Mesothelial cell of epicardium (in vitro differentiated cells): ENCODE results near the gene TTC38. TPM values are rescaled to one million over a fixed set of nuclear protein-coding genes. Genes with fewer than 3 reads are reported as not detected.

Experiments
- DNase-seq, 2 experiments: peaks; one replicate each; pipeline ENCODE4 v3.0.0; 2021; ENCODE audit warnings: low spot score in 2 of 2; ENCODE audit not compliant: unreplicated experiment in 2 of 2
- H3K27ac Mint-ChIP-seq: 2 replicates; pipeline ENCODE4 v1.8.0; 2021; ENCODE audit warnings: mixed read lengths
- H3K27me3 Mint-ChIP-seq: 2 replicates; pipeline ENCODE4 v1.8.0; 2021; ENCODE audit warnings: low read depth, mixed read lengths
- H3K36me3 Mint-ChIP-seq: 2 replicates; pipeline ENCODE4 v1.8.0; 2021; ENCODE audit warnings: mixed read lengths
- H3K4me1 Mint-ChIP-seq: 2 replicates; pipeline ENCODE4 v1.8.0; 2021; ENCODE audit warnings: mixed read lengths
- H3K4me3 Mint-ChIP-seq: 2 replicates; pipeline ENCODE4 v1.8.0; 2021; ENCODE audit warnings: mild to moderate bottlenecking, moderate library complexity, mixed read lengths
- H3K9me3 Mint-ChIP-seq: 2 replicates; pipeline ENCODE4 v1.8.0; 2021; ENCODE audit warnings: mixed read lengths
- CTCF ChIP-seq: fragments of 200-600 bp; sonication (generic); IDR thresholded peaks from one replicate; pipeline ENCODE4 v1.5.0; 2021; ENCODE audit warnings: antibody characterized with exemption; ENCODE audit not compliant: unreplicated experiment
- total RNA-seq: library from RNA; stranded (reverse); gene quantifications from 3 replicates; pipeline ENCODE4 v1.2.1, GENCODE V29; 2021

Gene TTC38
- total RNA-seq, 1 donor from 2014 or later: 30.3 TPM

GRCh38 chr22:46289244-46289891, 21.6 kb downstream of the TTC38 start:
- H3K4me3 Mint-ChIP-seq: no peak overlapping the region
- H3K27ac Mint-ChIP-seq: no peak overlapping the region
- H3K9me3 Mint-ChIP-seq: no peaks in the 10 kb centered on the region
- DNase-seq: no peak
- H3K36me3 Mint-ChIP-seq: peaks cover 28% of the 10 kb centered on the region
- H3K4me1 Mint-ChIP-seq: no peaks in the 10 kb centered on the region
- no peak for TF ChIP-seq CTCF
- no peaks in the 10 kb centered on the region for H3K27me3 Mint-ChIP-seq

GRCh38 chr22:46290121-46290842, 22.5 kb downstream of the TTC38 start:
- H3K36me3 Mint-ChIP-seq: peaks cover 24% of the 10 kb centered on the region
- no peaks in the 10 kb centered on the region for H3K27me3 Mint-ChIP-seq
- H3K27ac Mint-ChIP-seq: no peak overlapping the region
- no peak overlapping the region for H3K4me3 Mint-ChIP-seq
- TF ChIP-seq CTCF: no peak
- peaks cover 3% of the 10 kb centered on the region for H3K4me1 Mint-ChIP-seq
- no peak for DNase-seq
- no peaks in the 10 kb centered on the region for H3K9me3 Mint-ChIP-seq

GRCh38 chr22:46290843-46291785, 23.3 kb downstream of the TTC38 start:
- Mint-ChIP-seq H3K9me3 (no peaks in the 10 kb centered on the region), H3K4me3 (no peak overlapping the region), H3K36me3 (peaks cover 18% of the 10 kb centered on the region), H3K27ac (no peak overlapping the region), H3K27me3 (no peaks in the 10 kb centered on the region), H3K4me1 (peaks cover 7% of the 10 kb centered on the region)
- TF ChIP-seq CTCF: no peak
- no peak for DNase-seq

GRCh38 chr22:46292173-46292572, 24.4 kb downstream of the TTC38 start:
- no peak for TF ChIP-seq CTCF
- H3K27me3 Mint-ChIP-seq: no peaks in the 10 kb centered on the region
- DNase-seq: no peak
- no peak overlapping the region for H3K27ac Mint-ChIP-seq
- no peaks in the 10 kb centered on the region for H3K9me3 Mint-ChIP-seq
- no peak overlapping the region for H3K4me3 Mint-ChIP-seq
- peaks cover 18% of the 10 kb centered on the region for H3K36me3 Mint-ChIP-seq
- peaks cover 13% of the 10 kb centered on the region for H3K4me1 Mint-ChIP-seq

GRCh38 chr22:46292732-46293131, 24.9 kb downstream of the TTC38 start:
- no peak for TF ChIP-seq CTCF
- Mint-ChIP-seq H3K4me3 (no peak overlapping the region), H3K9me3 (no peaks in the 10 kb centered on the region), H3K27ac (no peak overlapping the region), H3K36me3 (peaks cover 12% of the 10 kb centered on the region), H3K27me3 (no peaks in the 10 kb centered on the region), H3K4me1 (peaks cover 18% of the 10 kb centered on the region)
- DNase-seq: no peak
